ENCODE measurements around the gene ITPR3.

The ITPR3 gene

DNA sequence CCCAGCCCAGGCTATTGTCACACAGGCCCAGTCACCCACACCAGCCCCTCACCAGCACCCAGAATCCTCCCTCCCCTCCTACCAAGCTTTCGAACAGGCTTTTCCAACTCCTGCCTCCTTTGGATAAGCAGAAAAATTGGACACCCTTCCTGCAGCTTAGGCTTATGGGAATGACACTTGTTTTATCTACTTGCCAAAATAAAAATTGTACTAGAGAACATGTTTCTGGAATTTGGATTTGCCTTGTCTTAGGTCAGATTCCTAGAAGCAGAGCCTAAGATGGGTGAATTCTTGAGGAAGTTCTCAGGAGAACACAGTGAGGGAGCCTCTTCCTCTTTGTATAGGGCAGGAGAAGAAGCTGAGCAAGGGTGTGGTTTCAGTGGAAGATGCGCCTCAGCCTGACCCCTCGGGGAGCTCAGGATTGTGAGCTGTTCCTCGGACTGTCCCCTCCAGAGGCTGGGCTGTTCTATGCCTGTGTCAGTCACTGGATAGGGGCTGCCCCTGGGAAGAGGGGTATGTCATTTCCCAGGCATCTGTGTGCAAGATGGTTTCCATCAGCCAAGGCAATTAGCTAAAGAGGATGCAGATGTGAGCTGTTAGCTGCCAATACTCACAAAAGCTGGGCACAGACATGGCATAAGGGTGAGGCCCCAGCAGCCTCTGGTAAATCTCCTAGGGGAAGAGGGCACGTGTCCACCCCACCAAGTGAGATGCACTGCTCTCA, 33.9 kb downstream of the ITPR3 start:
- TF ChIP-seq, protein P1, sequence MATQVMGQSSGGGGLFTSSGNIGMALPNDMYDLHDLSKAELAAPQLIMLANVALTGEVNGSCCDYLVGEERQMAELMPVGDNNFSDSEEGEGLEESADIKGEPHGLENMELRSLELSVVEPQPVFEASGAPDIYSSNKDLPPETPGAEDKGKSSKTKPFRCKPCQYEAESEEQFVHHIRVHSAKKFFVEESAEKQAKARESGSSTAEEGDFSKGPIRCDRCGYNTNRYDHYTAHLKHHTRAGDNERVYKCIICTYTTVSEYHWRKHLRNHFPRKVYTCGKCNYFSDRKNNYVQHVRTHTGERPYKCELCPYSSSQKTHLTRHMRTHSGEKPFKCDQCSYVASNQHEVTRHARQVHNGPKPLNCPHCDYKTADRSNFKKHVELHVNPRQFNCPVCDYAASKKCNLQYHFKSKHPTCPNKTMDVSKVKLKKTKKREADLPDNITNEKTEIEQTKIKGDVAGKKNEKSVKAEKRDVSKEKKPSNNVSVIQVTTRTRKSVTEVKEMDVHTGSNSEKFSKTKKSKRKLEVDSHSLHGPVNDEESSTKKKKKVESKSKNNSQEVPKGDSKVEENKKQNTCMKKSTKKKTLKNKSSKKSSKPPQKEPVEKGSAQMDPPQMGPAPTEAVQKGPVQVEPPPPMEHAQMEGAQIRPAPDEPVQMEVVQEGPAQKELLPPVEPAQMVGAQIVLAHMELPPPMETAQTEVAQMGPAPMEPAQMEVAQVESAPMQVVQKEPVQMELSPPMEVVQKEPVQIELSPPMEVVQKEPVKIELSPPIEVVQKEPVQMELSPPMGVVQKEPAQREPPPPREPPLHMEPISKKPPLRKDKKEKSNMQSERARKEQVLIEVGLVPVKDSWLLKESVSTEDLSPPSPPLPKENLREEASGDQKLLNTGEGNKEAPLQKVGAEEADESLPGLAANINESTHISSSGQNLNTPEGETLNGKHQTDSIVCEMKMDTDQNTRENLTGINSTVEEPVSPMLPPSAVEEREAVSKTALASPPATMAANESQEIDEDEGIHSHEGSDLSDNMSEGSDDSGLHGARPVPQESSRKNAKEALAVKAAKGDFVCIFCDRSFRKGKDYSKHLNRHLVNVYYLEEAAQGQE (IDR thresholded peaks at IDR 0.05; ENCODE audit: low read depth): no peak

DNA sequence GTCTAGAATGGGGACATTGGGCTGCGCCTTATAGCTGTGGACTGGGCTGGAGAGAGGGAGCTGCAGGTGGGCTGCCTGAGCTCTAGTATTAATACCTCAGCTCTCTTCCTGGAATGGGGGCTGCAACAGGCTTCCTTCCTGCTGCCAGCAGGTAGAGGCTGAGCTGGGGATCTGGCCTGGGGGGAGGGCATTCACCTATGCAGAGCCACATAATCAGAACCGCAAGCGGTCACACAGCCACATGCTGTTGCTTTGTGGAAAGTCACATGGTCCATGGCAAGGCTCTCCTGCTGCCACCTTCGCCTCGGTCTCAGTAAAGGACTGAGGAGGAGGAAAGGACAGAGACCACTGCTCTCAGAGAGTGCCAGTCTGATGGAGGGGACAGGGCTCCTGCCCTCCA, 35.7 kb downstream of the ITPR3 start:
- TF ChIP-seq, protein P1 (IDR thresholded peaks at IDR 0.05; ENCODE audit: low read depth): no peak
- TF ChIP-seq USF1 (IDR thresholded peaks at IDR 0.05) (no peak), TAF1 (IDR thresholded peaks at IDR 0.05; ENCODE audit: low read depth) (no peak), FOXM1 (IDR thresholded peaks at IDR 0.05; ENCODE audit: borderline replicate concordance, low read depth) (no peak), EGR1 (IDR thresholded peaks at IDR 0.05) (no peak), NFIC (IDR thresholded peaks at IDR 0.05) (no peak), YY1 (IDR thresholded peaks at IDR 0.05; ENCODE audit: low read depth) (no peak), ZBTB7A (IDR thresholded peaks at IDR 0.05; ENCODE audit: low read depth) (no peak)

DNA sequence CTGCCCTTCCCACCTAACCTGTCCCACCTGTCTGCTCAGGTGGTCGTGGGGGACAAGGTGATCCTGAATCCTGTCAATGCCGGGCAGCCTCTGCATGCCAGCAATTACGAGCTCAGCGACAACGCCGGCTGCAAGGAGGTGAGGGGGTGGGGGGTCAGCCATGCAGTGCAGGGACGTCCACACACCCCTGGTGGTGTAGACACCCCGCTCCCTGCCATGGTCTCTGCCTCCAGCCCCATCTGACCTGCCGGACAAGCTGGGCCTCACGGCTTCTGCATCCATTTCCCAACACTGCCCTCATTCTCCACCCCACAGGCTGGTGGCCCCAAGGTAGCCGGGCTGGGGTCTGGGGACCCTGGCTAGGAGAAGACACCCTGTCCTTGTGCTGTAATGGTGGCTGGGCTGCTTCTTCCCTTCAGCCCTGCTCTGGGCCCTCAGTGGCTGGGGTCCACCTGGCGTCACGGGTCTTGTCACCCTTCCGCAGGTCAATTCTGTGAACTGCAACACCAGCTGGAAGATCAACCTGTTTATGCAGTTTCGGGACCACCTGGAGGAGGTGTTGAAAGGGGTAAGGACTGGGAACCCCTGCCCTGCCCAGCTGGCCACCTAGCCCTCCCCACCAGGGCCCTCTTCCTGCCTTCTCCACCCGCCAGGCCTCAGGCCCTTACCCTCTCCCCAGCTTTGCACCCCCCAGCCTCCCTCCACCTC, 38.0 kb downstream of the ITPR3 start:
- TF ChIP-seq ZBTB7A (IDR thresholded peaks at IDR 0.05; ENCODE audit: low read depth) (no peak), TAF1 (IDR thresholded peaks at IDR 0.05; ENCODE audit: low read depth) (no peak), EGR1 (IDR thresholded peaks at IDR 0.05) (no peak), FOXM1 (IDR thresholded peaks at IDR 0.05; ENCODE audit: borderline replicate concordance, low read depth) (no peak), NFIC (IDR thresholded peaks at IDR 0.05) (no peak), YY1 (IDR thresholded peaks at IDR 0.05; ENCODE audit: low read depth) (no peak), EP300 (IDR thresholded peaks at IDR 0.05; ENCODE audit: borderline replicate concordance) (no peak), RAD21 (IDR thresholded peaks at IDR 0.05; ENCODE audit: low read depth) (no peak)
- TF ChIP-seq, protein P1 (IDR thresholded peaks at IDR 0.05; ENCODE audit: low read depth): no peak
- TF ChIP-seq, protein P2, sequence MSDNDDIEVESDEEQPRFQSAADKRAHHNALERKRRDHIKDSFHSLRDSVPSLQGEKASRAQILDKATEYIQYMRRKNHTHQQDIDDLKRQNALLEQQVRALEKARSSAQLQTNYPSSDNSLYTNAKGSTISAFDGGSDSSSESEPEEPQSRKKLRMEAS (IDR thresholded peaks at IDR 0.05): no peak

DNA sequence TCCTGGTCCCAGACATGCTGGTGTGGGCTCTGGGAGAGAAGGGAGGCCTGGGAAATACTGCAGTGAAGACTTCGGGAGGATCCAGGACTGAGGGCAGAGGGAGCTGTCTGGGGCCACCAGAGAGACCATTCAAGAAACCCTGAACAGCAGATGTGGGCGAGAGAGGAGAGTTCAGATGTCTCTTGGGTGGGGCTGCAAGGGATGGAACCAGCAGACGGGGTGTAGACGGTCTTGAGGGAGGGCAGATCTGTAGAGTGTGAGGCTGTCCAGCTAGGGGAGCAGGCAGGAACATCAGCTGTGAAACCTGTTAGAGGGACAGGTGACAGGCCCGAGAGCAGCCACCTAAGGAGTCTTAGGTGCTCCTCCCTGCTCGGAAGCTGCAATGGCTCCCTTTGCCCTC, 38.9 kb downstream of the ITPR3 start:
- TF ChIP-seq FOXM1 (IDR thresholded peaks at IDR 0.05; ENCODE audit: borderline replicate concordance, low read depth) (no peak), RAD21 (IDR thresholded peaks at IDR 0.05; ENCODE audit: low read depth) (no peak), ZBTB7A (IDR thresholded peaks at IDR 0.05; ENCODE audit: low read depth) (no peak), USF1 (IDR thresholded peaks at IDR 0.05) (no peak), EP300 (IDR thresholded peaks at IDR 0.05; ENCODE audit: borderline replicate concordance) (no peak), CEBPB (IDR thresholded peaks at IDR 0.05) (no peak), CREB1 (IDR thresholded peaks at IDR 0.05; ENCODE audit: low read depth) (no peak), TCF12 (IDR thresholded peaks at IDR 0.05; ENCODE audit: low read depth) (no peak), EGR1 (IDR thresholded peaks at IDR 0.05) (no peak), TEAD4 (IDR thresholded peaks at IDR 0.05) (no peak)
- TF ChIP-seq, protein P2 (IDR thresholded peaks at IDR 0.05): no peak
- TF ChIP-seq, protein P1 (IDR thresholded peaks at IDR 0.05; ENCODE audit: low read depth): no peak

Data from Ishikawa (cell line).